GM12892 (cell line): ENCODE data around the gene DENND1A.

ENCODE experiments used
- POLR2A ChIP-seq: IDR thresholded peaks from 2 replicates; pipeline ENCODE4 v1.6.1; 2011; ENCODE audit warnings: low read depth, low read length, control low read depth
- POLR2AphosphoS5 ChIP-seq: IDR thresholded peaks from 2 replicates; pipeline ENCODE4 v1.6.1; 2011; ENCODE audit warnings: low read depth, low read length, control low read depth
- TAF1 ChIP-seq: IDR thresholded peaks from 2 replicates; pipeline ENCODE4 v1.6.1; 2011; ENCODE audit warnings: low read depth, mild to moderate bottlenecking, control low read depth, low read length, borderline replicate concordance

DNA sequence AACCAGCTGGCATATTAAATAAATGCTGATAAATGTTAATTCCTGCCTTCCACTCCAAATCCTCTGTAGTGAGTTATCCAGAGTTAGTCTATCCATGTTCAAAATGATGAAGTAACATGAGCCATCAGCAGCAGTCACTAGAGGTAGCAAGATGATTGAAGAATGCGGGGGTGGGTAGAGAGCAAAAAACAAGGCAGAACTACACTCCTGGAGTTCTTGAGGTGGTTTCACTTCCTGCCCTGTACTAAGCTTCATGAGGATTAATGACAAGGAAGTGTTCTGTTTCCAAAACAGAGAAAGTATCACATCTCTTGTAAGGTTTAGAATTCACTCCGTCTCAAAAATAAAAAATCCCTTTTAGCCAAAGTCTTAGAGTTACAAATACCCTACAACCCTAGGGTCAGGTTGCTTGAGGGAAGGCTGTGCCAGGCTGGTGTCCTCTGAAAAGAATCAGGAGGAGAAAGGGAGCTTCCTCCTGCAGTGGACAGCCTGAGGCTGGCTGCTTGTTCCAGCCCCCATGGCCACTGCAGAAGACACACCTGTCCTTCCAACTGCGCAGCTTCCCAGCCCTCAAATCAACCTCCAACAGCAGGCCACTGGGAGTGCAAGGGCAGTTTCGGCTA lies 180.2 kb downstream of the DENND1A start:
- TF ChIP-seq POLR2A (no peak), POLR2AphosphoS5 (no peak), TAF1 (no peak)
